ENCODE results near the gene CPOX. TPM values are rescaled to one million over a fixed set of nuclear protein-coding genes. Genes with fewer than 3 reads are reported as not detected.

The CPOX gene
- total RNA-seq, 1 donor from 2014 or later, result 11.5 TPM

GRCh38 chr3:98600412-98601095 lies 7.1 kb upstream of the CPOX start:
- DNase-seq, result no peak
- Mint-ChIP-seq H3K4me1 (ENCODE audit: low read depth, unreplicated experiment) (no peaks in the 10 kb centered on the region), H3K4me3 (ENCODE audit: unreplicated experiment) (no peak overlapping the region), H3K27ac (ENCODE audit: unreplicated experiment) (no peak overlapping the region), H3K27me3 (ENCODE audit: unreplicated experiment) (no peaks in the 10 kb centered on the region), H3K36me3 (ENCODE audit: unreplicated experiment) (no peaks in the 10 kb centered on the region), H3K9me3 (ENCODE audit: unreplicated experiment) (no peaks in the 10 kb centered on the region)
- TF ChIP-seq CTCF (IDR thresholded peaks at IDR 0.05; ENCODE audit: partially characterized antibody, unreplicated experiment), result no peak

GRCh38 chr3:98599647-98600411 lies 6.4 kb upstream of the CPOX start:
- TF ChIP-seq CTCF (IDR thresholded peaks at IDR 0.05; ENCODE audit: partially characterized antibody, unreplicated experiment), result no peak
- no peaks in the 10 kb centered on the region for H3K9me3 Mint-ChIP-seq (ENCODE audit: unreplicated experiment)
- H3K36me3 Mint-ChIP-seq (ENCODE audit: unreplicated experiment), result no peaks in the 10 kb centered on the region
- no peak overlapping the region for H3K27ac Mint-ChIP-seq (ENCODE audit: unreplicated experiment)
- H3K4me1 Mint-ChIP-seq (ENCODE audit: low read depth, unreplicated experiment), result no peaks in the 10 kb centered on the region
- H3K4me3 Mint-ChIP-seq (ENCODE audit: unreplicated experiment), result no peak overlapping the region
- H3K27me3 Mint-ChIP-seq (ENCODE audit: unreplicated experiment), result no peaks in the 10 kb centered on the region
- no peak for DNase-seq

- Mint-ChIP-seq H3K9me3 (ENCODE audit: unreplicated experiment) (peaks cover 2% of the 10 kb centered on the region), H3K36me3 (ENCODE audit: unreplicated experiment) (no peaks in the 10 kb centered on the region), H3K27me3 (ENCODE audit: unreplicated experiment) (no peaks in the 10 kb centered on the region)
Observed at GRCh38 chr3:98598492-98598891, 5.1 kb upstream of the CPOX start.

GRCh38 chr3:98596541-98597500 lies 3.4 kb upstream of the CPOX start:
- Mint-ChIP-seq H3K9me3 (ENCODE audit: unreplicated experiment) (peaks cover 2% of the 10 kb centered on the region), H3K4me3 (ENCODE audit: unreplicated experiment) (no peak overlapping the region), H3K27ac (ENCODE audit: unreplicated experiment) (no peak overlapping the region), H3K36me3 (ENCODE audit: unreplicated experiment) (no peaks in the 10 kb centered on the region), H3K4me1 (ENCODE audit: low read depth, unreplicated experiment) (peaks cover 5% of the 10 kb centered on the region), H3K27me3 (ENCODE audit: unreplicated experiment) (no peaks in the 10 kb centered on the region)
- no peak for DNase-seq
- peak; percentile 93 for TF ChIP-seq CTCF (IDR thresholded peaks at IDR 0.05; ENCODE audit: partially characterized antibody, unreplicated experiment)

More at GRCh38 chr3:98598492-98598891, 5.1 kb upstream of the CPOX start:
- Mint-ChIP-seq H3K4me3 (ENCODE audit: unreplicated experiment) (no peak overlapping the region), H3K27ac (ENCODE audit: unreplicated experiment) (no peak overlapping the region), H3K4me1 (ENCODE audit: low read depth, unreplicated experiment) (no peaks in the 10 kb centered on the region)
- TF ChIP-seq CTCF (IDR thresholded peaks at IDR 0.05; ENCODE audit: partially characterized antibody, unreplicated experiment), result no peak
- DNase-seq, result no peak
